Measurements from ENCODE around the gene DDO.

The DDO gene

DNA sequence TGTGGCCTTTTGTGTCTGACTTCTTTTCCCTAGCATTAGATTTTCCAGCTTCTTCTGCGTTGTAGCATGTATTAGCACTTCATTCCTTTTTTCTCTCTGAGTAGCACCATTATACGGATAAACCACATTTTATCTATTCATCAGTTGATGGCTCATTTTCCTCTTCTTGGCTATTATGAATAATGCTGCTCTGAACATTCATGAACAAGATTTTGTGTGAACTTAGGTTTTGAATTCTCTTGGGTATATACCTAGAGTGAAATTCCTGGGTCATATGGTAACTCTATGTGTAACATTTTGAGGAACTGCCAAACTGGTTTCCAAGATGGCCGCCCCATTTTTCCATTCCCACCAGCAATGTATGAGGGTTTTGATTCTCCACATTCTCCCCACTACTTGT, 32.4 kb upstream of the DDO start:
- Histone ChIP-seq H3K9me3 (ENCODE audit: control insufficient read depth in 1 of 2, low read length in 2 of 2) (no peaks in the 10 kb centered on the region), H3K4me3 (ENCODE audit: low read depth in 1 of 2, low read length in 2 of 2) (no peak overlapping the region), H3K4me1 (ENCODE audit: control insufficient read depth in 1 of 2, insufficient read depth in 2 of 2, low read length in 2 of 2) (no peaks in the 10 kb centered on the region), H3K9ac (ENCODE audit: low read depth in 1 of 2, low read length in 2 of 2) (no peak overlapping the region), H3K27ac (ENCODE audit: low read depth, low read length) (no peak overlapping the region), H3K27me3 (ENCODE audit: control insufficient read depth in 1 of 2, insufficient read depth in 2 of 2, low read length in 2 of 2) (no peaks in the 10 kb centered on the region), H3K36me3 (ENCODE audit: control insufficient read depth in 1 of 2, insufficient read depth in 2 of 2, low read length in 2 of 2) (no peaks in the 10 kb centered on the region)

DNA sequence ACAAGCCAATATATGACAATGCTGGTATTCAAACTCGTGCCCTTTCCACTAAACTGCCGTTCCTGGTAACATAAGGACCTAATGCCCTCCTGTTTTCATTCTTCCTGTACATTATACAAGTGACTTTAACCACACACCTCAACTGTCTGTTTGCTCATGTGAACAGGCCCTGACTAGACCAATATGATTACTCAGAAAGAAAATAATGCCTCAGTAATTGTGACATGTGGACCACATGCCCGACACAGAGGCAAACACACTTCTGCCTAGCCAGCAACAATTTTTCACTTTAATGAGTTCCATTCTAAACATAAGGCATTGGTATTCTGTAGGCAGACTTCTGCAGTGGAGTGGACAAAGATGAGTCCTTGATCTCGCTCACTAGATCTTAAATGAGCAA, 31.0 kb upstream of the DDO start:
- no peaks in the 10 kb centered on the region for H3K36me3 ChIP-seq (ENCODE audit: control insufficient read depth in 1 of 2, insufficient read depth in 2 of 2, low read length in 2 of 2)
- no peaks in the 10 kb centered on the region for H3K4me1 ChIP-seq (ENCODE audit: control insufficient read depth in 1 of 2, insufficient read depth in 2 of 2, low read length in 2 of 2)
- H3K27me3 ChIP-seq (ENCODE audit: control insufficient read depth in 1 of 2, insufficient read depth in 2 of 2, low read length in 2 of 2), result no peaks in the 10 kb centered on the region
- no peak overlapping the region for H3K4me3 ChIP-seq (ENCODE audit: low read depth in 1 of 2, low read length in 2 of 2)
- no peak overlapping the region for H3K9ac ChIP-seq (ENCODE audit: low read depth in 1 of 2, low read length in 2 of 2)
- H3K9me3 ChIP-seq (ENCODE audit: control insufficient read depth in 1 of 2, low read length in 2 of 2), result no peaks in the 10 kb centered on the region
- H3K27ac ChIP-seq (ENCODE audit: low read depth, low read length), result no peak overlapping the region

DNA sequence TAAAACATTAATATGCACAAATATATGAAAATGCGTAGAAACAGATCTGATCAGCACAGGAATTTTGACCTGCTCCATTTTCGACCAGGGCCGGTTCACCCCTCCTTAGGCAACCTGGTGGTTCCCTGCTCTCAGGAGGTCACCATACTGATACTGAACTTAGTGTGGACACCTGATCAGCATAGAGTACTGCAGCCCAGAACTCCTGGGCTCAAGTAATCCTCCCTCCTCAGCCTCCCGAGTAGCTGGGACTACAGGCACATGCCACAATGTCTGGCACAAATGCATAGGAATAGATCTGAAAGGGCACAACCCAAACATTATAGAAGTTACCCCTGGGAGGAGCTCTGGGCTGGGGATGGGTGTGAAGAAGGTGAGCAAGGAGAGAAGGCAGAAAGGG, 24.7 kb upstream of the DDO start:
- Histone ChIP-seq H3K4me1 (ENCODE audit: control insufficient read depth in 1 of 2, insufficient read depth in 2 of 2, low read length in 2 of 2) (no peaks in the 10 kb centered on the region), H3K27ac (ENCODE audit: low read depth, low read length) (no peak overlapping the region), H3K4me3 (ENCODE audit: low read depth in 1 of 2, low read length in 2 of 2) (no peak overlapping the region), H3K9me3 (ENCODE audit: control insufficient read depth in 1 of 2, low read length in 2 of 2) (no peaks in the 10 kb centered on the region), H3K27me3 (ENCODE audit: control insufficient read depth in 1 of 2, insufficient read depth in 2 of 2, low read length in 2 of 2) (no peaks in the 10 kb centered on the region), H3K36me3 (ENCODE audit: control insufficient read depth in 1 of 2, insufficient read depth in 2 of 2, low read length in 2 of 2) (no peaks in the 10 kb centered on the region), H3K9ac (ENCODE audit: low read depth in 1 of 2, low read length in 2 of 2) (no peak overlapping the region)

DNA sequence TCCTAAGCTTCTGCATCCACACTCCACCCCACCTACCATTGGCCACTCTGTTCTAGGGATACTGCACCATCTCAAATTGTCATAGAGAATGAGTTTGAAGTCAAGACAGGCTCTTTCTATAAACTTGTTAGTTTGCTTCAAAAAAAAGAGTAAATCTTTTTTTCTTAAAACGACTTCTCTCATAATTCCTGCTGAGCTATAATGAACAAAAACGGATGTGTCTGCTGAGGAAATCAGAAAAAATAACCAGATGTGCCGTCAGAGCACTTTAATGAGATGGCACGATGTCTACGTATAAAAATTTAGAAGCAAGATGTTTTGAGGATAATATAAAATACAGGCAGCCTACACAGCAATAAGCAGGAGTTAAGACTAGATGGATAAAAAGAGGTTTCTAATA, 24.0 kb upstream of the DDO start:
- H3K27me3 ChIP-seq (ENCODE audit: control insufficient read depth in 1 of 2, insufficient read depth in 2 of 2, low read length in 2 of 2), result no peaks in the 10 kb centered on the region
- no peaks in the 10 kb centered on the region for H3K36me3 ChIP-seq (ENCODE audit: control insufficient read depth in 1 of 2, insufficient read depth in 2 of 2, low read length in 2 of 2)
- H3K9ac ChIP-seq (ENCODE audit: low read depth in 1 of 2, low read length in 2 of 2), result no peak overlapping the region
- H3K4me1 ChIP-seq (ENCODE audit: control insufficient read depth in 1 of 2, insufficient read depth in 2 of 2, low read length in 2 of 2), result no peaks in the 10 kb centered on the region
- no peaks in the 10 kb centered on the region for H3K9me3 ChIP-seq (ENCODE audit: control insufficient read depth in 1 of 2, low read length in 2 of 2)
- H3K27ac ChIP-seq (ENCODE audit: low read depth, low read length), result no peak overlapping the region
- H3K4me3 ChIP-seq (ENCODE audit: low read depth in 1 of 2, low read length in 2 of 2), result no peak overlapping the region

DNA sequence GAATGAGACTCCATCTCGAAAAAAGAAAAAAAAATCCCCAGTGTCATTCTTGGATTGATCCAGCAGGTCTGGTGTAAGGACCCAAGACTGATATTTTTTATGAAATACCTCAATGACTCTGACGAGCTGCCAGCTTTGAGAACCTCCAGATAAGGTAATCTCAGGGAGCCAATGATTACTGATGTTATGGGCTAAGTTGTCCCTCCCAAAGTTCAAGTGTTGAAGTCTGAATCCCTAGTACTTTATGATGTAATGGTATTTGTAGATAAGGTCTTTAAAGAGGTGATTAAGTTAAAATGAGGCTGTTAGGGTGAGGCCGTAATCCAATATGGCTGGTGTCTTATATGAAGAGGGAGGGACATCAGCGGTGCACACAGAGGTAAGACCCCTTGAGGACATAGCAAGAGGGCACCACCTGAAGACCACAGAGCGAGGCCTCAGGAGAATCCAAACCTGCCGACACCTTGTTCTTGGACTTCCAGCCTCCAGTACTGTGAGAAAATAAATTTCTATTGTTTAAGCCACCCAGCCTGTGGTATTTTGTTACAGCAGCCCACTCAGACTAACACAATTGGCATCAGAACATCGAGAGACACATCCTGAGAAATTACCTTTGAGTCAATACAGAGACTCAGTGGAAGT, 19.7 kb upstream of the DDO start:
- Histone ChIP-seq H3K36me3 (ENCODE audit: control insufficient read depth in 1 of 2, insufficient read depth in 2 of 2, low read length in 2 of 2) (no peaks in the 10 kb centered on the region), H3K4me1 (ENCODE audit: control insufficient read depth in 1 of 2, insufficient read depth in 2 of 2, low read length in 2 of 2) (no peaks in the 10 kb centered on the region), H3K27ac (ENCODE audit: low read depth, low read length) (no peak overlapping the region), H3K27me3 (ENCODE audit: control insufficient read depth in 1 of 2, insufficient read depth in 2 of 2, low read length in 2 of 2) (no peaks in the 10 kb centered on the region), H3K4me3 (ENCODE audit: low read depth in 1 of 2, low read length in 2 of 2) (no peak overlapping the region), H3K9ac (ENCODE audit: low read depth in 1 of 2, low read length in 2 of 2) (no peak overlapping the region), H3K9me3 (ENCODE audit: control insufficient read depth in 1 of 2, low read length in 2 of 2) (no peaks in the 10 kb centered on the region)

DNA sequence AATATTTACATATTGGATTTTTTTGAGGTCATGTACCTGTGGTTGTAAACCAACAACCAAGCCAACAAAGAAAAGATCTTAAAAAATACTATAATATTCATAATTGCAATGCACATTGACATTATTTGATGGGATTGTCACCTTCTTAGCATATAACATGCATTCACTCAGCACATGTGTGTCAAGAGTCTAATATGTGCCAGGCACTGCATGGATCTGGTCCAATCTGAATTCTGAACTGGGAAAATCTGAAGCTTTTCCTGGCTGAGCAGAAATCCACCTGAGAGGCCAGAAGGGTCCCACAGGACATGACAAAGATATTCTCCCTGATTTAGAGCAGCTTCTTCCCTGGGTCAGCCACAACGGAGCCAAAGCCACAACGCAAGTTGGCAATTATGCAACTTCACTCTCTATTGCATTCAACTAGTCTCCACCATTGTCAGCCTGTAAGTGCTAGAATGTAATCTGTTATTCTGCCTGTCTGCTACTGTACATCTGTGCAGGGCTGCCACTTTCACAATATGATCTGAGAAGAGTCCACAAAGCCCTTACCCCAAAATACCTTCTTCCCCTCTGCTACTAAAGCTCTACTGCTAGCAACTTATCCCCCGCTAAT, 17.0 kb upstream of the DDO start:
- Histone ChIP-seq H3K36me3 (ENCODE audit: control insufficient read depth in 1 of 2, insufficient read depth in 2 of 2, low read length in 2 of 2) (no peaks in the 10 kb centered on the region), H3K4me1 (ENCODE audit: control insufficient read depth in 1 of 2, insufficient read depth in 2 of 2, low read length in 2 of 2) (no peaks in the 10 kb centered on the region), H3K4me3 (ENCODE audit: low read depth in 1 of 2, low read length in 2 of 2) (no peak overlapping the region), H3K9me3 (ENCODE audit: control insufficient read depth in 1 of 2, low read length in 2 of 2) (no peaks in the 10 kb centered on the region), H3K27me3 (ENCODE audit: control insufficient read depth in 1 of 2, insufficient read depth in 2 of 2, low read length in 2 of 2) (no peaks in the 10 kb centered on the region), H3K27ac (ENCODE audit: low read depth, low read length) (no peak overlapping the region), H3K9ac (ENCODE audit: low read depth in 1 of 2, low read length in 2 of 2) (no peak overlapping the region)

DNA sequence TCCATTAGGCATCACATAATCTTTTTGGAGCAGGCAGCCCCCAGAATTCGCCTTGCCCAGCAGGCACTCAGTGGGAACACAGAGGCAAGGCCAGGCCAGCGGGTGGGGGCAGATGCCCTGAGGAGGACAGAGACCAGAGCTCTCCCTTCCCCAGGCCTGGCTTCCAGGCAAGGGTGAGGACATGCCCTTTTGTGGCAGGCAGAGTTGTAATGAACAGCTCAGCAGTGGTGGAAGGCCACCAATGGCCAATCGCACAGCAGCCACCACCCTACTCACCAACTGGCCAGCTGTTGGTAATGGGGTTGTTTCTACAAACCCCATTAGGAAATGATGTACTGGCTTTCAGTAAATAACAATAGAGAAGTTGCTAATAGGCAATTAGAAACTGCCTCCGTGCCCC, 15.4 kb upstream of the DDO start:
- H3K27ac ChIP-seq (ENCODE audit: low read depth, low read length), result no peak overlapping the region
- no peaks in the 10 kb centered on the region for H3K27me3 ChIP-seq (ENCODE audit: control insufficient read depth in 1 of 2, insufficient read depth in 2 of 2, low read length in 2 of 2)
- no peaks in the 10 kb centered on the region for H3K36me3 ChIP-seq (ENCODE audit: control insufficient read depth in 1 of 2, insufficient read depth in 2 of 2, low read length in 2 of 2)
- no peak overlapping the region for H3K4me3 ChIP-seq (ENCODE audit: low read depth in 1 of 2, low read length in 2 of 2)
- H3K9me3 ChIP-seq (ENCODE audit: control insufficient read depth in 1 of 2, low read length in 2 of 2), result no peaks in the 10 kb centered on the region
- H3K9ac ChIP-seq (ENCODE audit: low read depth in 1 of 2, low read length in 2 of 2), result no peak overlapping the region
- no peaks in the 10 kb centered on the region for H3K4me1 ChIP-seq (ENCODE audit: control insufficient read depth in 1 of 2, insufficient read depth in 2 of 2, low read length in 2 of 2)

DNA sequence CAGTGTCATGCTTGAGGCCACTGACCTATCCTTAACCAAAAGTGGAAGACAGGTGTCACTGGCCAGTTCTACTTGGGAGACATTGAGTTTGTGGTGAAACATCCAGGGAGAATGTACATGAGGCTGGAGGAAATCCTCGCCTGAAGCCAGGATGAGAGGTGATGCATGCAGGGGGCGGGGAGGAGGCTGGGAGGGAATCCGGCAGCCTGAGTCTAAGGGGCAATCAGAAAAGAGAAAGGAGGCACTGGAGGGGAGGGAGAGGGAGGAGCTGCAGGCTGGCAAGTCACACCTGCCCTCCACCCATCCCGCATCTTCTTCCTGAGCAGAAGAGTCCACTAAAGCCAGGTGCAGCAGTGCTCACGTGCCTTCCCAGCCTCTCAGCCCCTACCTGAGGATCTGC, 14.9 kb upstream of the DDO start:
- Histone ChIP-seq H3K4me3 (ENCODE audit: low read depth in 1 of 2, low read length in 2 of 2) (no peak overlapping the region), H3K27me3 (ENCODE audit: control insufficient read depth in 1 of 2, insufficient read depth in 2 of 2, low read length in 2 of 2) (no peaks in the 10 kb centered on the region), H3K4me1 (ENCODE audit: control insufficient read depth in 1 of 2, insufficient read depth in 2 of 2, low read length in 2 of 2) (no peaks in the 10 kb centered on the region), H3K9me3 (ENCODE audit: control insufficient read depth in 1 of 2, low read length in 2 of 2) (no peaks in the 10 kb centered on the region), H3K36me3 (ENCODE audit: control insufficient read depth in 1 of 2, insufficient read depth in 2 of 2, low read length in 2 of 2) (no peaks in the 10 kb centered on the region), H3K27ac (ENCODE audit: low read depth, low read length) (no peak overlapping the region), H3K9ac (ENCODE audit: low read depth in 1 of 2, low read length in 2 of 2) (no peak overlapping the region)

DNA sequence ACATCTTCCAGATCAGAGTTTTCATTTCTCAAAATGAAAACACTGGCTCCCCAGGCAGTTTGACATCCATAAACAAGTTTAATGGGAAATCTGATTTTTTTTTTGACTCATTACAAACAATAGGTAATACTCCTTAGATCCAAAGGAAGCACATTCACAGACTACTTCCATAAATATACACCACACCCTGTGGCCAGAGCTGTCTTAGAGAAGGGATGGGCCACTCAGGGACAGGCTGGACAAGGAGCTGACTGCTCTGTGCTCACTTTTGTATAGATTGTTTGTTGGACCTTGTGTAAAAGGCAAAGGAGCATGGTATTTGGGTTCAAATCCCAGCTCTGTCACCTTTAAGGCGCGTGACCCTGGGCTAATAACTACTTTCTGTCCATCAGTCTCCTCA, 12.8 kb upstream of the DDO start:
- no peaks in the 10 kb centered on the region for H3K27me3 ChIP-seq (ENCODE audit: control insufficient read depth in 1 of 2, insufficient read depth in 2 of 2, low read length in 2 of 2)
- no peaks in the 10 kb centered on the region for H3K9me3 ChIP-seq (ENCODE audit: control insufficient read depth in 1 of 2, low read length in 2 of 2)
- no peaks in the 10 kb centered on the region for H3K36me3 ChIP-seq (ENCODE audit: control insufficient read depth in 1 of 2, insufficient read depth in 2 of 2, low read length in 2 of 2)
- no peak overlapping the region for H3K4me3 ChIP-seq (ENCODE audit: low read depth in 1 of 2, low read length in 2 of 2)
- no peak overlapping the region for H3K27ac ChIP-seq (ENCODE audit: low read depth, low read length)
- no peak overlapping the region for H3K9ac ChIP-seq (ENCODE audit: low read depth in 1 of 2, low read length in 2 of 2)
- H3K4me1 ChIP-seq (ENCODE audit: control insufficient read depth in 1 of 2, insufficient read depth in 2 of 2, low read length in 2 of 2), result no peaks in the 10 kb centered on the region

DNA sequence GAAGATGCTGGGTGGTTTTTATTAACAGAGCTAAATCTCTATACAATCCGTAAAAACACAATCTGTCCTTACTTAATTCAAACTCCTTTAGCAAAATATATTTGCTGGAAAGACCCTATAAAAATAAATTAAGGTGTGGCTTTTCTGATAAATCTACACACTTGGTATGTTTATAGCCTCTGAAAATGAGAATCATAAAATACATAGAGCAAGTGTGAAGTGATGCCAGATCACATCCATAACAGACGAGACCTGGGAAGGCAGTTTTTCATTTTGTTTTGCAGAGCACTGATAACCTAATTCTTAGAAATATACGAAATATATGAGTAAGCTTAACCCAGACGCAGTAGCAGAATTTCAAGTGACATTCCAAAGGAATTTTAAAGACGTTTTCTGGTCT, 10.4 kb upstream of the DDO start:
- no peak overlapping the region for H3K4me3 ChIP-seq (ENCODE audit: low read depth in 1 of 2, low read length in 2 of 2)
- H3K36me3 ChIP-seq (ENCODE audit: control insufficient read depth in 1 of 2, insufficient read depth in 2 of 2, low read length in 2 of 2), result no peaks in the 10 kb centered on the region
- no peak overlapping the region for H3K27ac ChIP-seq (ENCODE audit: low read depth, low read length)
- no peaks in the 10 kb centered on the region for H3K27me3 ChIP-seq (ENCODE audit: control insufficient read depth in 1 of 2, insufficient read depth in 2 of 2, low read length in 2 of 2)
- no peaks in the 10 kb centered on the region for H3K4me1 ChIP-seq (ENCODE audit: control insufficient read depth in 1 of 2, insufficient read depth in 2 of 2, low read length in 2 of 2)
- H3K9me3 ChIP-seq (ENCODE audit: control insufficient read depth in 1 of 2, low read length in 2 of 2), result no peaks in the 10 kb centered on the region
- no peak overlapping the region for H3K9ac ChIP-seq (ENCODE audit: low read depth in 1 of 2, low read length in 2 of 2)

DNA sequence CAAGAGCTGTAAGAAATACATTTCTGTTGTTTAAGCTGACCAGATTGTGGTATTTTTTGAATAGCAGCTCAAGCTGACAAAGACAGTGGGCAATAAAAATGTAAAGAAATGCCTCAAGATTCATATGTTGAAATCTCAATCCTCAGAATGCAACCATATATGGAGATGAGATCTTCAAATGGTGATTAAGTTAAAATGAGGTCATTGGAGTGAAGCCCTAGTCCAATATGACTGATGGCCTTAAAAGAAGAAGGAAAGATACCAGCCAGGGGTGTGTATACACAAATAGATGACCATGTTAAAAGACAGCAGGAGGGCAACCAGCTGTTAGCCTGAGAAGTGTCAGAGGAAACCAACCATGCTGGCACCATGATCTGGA, 7.1 kb upstream of the DDO start:
- Histone ChIP-seq H3K9ac (ENCODE audit: low read depth in 1 of 2, low read length in 2 of 2) (no peak overlapping the region), H3K27me3 (ENCODE audit: control insufficient read depth in 1 of 2, insufficient read depth in 2 of 2, low read length in 2 of 2) (no peaks in the 10 kb centered on the region), H3K27ac (ENCODE audit: low read depth, low read length) (no peak overlapping the region), H3K36me3 (ENCODE audit: control insufficient read depth in 1 of 2, insufficient read depth in 2 of 2, low read length in 2 of 2) (no peaks in the 10 kb centered on the region), H3K4me1 (ENCODE audit: control insufficient read depth in 1 of 2, insufficient read depth in 2 of 2, low read length in 2 of 2) (peaks cover 12 to 16% of the 10 kb centered on the region in 2 donors), H3K9me3 (ENCODE audit: control insufficient read depth in 1 of 2, low read length in 2 of 2) (no peaks in the 10 kb centered on the region), H3K4me3 (ENCODE audit: low read depth in 1 of 2, low read length in 2 of 2) (no peak overlapping the region)
